Activated CD8-positive, alpha-beta memory T cell treated with anti-CD3 and anti-CD28 coated beads for 36 hours (primary cell): ENCODE results near the gene KDM1A. TPM values are rescaled to one million over a fixed set of nuclear protein-coding genes. Genes with fewer than 3 reads are reported as not detected.

ENCODE experiments used
- CTCF ChIA-PET: fragments of 350-600 bp; sonication (Branson Sonifier 250); formaldehyde crosslinking; loops from one replicate; lab custom pipeline; 2021; ENCODE audit warnings: antibody characterized with exemption; lab: Charles Lee
- POLR2A ChIA-PET: fragments of 350-600 bp; sonication (Branson Sonifier 250); formaldehyde crosslinking; loops from one replicate; lab custom pipeline; 2021; ENCODE audit warnings: antibody characterized with exemption; lab: Charles Lee
- total RNA-seq, 2 experiments: library from RNA; stranded (reverse); gene quantifications; one replicate each; pipeline ENCODE4 v1.2.3, GENCODE V29; 2021

KDM1A gene
- total RNA-seq, 2 experiments from 2014 or later: 69.6 TPM

DNA sequence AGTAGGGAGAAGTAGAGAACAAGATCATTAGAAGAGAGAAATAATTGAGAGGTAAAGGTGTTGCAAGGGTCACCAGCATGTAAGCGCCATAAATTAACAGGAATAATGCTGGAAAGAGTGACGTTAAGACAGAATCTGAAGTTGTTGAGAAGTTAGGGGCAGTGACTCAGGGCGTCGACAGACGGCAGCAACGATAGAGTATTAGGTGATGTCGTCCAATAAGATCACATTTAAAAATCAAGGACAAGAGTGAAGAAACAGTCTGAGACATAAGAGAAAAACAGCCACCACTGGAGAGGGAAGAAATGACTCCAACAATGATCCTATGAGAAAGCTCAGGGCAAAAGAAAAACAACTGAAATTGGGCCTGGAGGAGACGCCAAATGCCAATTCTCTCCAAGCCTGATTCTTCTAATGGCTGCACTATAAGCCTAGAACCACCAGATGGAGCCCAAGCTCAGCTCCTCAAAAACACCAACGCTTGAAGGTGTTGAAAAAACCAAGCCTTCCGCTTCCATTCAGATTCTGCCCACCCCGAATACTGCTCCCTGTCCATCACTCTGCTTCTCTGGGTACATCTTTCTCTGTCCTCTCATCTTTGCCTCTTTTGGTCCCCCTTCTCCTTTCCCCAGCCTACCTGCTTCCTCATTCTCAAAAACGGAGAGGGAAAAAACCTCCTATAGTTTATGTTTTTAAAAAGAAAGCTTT lies 79.3 kb downstream of the KDM1A start:
- CTCF ChIA-PET: interaction anchor here (0.6 to 14.4 kb wide), 14 partner anchors 10 to 249 kb away, joined by 3 to 219 read pairs (median 4); no protein-coding TSS in a partner anchor
- POLR2A ChIA-PET: interaction anchor here (2.4 kb wide), 1 partner anchor 85 kb away, joined by 6 read pairs; no protein-coding TSS in a partner anchor

DNA sequence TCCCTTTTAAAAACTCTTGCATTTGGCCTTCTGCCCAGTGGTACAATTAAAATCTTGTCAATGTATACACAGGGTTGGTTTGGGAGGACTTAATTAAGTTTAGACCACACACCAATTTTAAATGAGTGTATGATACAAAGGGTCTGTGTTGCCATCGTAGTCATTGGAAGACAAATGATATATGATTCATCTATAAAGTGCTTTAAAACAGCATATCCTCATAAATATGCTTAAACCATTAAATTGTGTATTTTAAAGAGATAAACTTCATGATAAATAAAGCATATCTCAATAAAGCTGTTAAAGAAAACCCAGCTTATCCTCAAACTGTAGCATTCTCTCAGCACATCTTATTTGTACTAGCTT lies 79.9 kb downstream of the KDM1A start:
- ChIA-PET POLR2A (interaction anchor here (2.4 kb wide), 1 partner anchor 84 kb away, joined by 6 read pairs; no protein-coding TSS in a partner anchor), CTCF (interaction anchor here (0.6 to 14.4 kb wide), 11 partner anchors 9 to 248 kb away, joined by 3 to 219 read pairs (median 5); no protein-coding TSS in a partner anchor)

DNA sequence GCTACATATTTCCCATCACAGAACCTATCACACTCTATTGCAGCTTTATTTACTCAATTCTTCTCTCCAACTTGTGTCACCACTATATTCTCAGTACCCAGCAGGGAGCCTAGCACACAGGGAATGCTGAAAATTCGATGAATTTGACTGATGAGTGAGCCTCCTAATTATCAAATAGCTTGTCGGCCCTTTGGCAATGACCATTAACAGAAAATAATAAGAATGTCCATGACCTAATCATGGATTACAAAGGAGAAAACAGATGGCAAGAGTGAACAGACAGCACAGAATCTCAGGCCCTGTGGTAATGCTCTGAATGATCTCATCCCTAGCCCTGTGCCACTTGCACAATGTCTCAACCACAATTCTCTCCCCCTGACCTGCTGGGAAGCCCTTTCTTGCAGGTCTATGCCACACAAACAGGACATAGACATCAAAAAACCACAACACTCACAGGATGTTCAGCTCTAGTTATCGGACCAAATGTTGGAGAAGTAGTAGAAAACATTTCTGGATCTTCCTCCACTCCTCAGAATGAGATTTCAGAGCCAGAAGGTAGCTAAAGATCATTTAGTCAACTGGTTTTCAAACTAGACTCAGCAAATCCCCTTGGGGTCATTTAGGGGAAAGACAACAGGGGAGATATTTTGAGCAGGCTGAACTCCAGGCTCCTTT lies 80.9 kb downstream of the KDM1A start:
- ChIA-PET POLR2A (interaction anchor here (0.6 to 2.4 kb wide), 3 partner anchors 10 to 83 kb away, joined by 4 to 8 read pairs (median 6); no protein-coding TSS in a partner anchor), CTCF (interaction anchor here (1.0 to 14.4 kb wide), 5 partner anchors 9 to 125 kb away, joined by 3 to 219 read pairs (median 5); no protein-coding TSS in a partner anchor)

DNA sequence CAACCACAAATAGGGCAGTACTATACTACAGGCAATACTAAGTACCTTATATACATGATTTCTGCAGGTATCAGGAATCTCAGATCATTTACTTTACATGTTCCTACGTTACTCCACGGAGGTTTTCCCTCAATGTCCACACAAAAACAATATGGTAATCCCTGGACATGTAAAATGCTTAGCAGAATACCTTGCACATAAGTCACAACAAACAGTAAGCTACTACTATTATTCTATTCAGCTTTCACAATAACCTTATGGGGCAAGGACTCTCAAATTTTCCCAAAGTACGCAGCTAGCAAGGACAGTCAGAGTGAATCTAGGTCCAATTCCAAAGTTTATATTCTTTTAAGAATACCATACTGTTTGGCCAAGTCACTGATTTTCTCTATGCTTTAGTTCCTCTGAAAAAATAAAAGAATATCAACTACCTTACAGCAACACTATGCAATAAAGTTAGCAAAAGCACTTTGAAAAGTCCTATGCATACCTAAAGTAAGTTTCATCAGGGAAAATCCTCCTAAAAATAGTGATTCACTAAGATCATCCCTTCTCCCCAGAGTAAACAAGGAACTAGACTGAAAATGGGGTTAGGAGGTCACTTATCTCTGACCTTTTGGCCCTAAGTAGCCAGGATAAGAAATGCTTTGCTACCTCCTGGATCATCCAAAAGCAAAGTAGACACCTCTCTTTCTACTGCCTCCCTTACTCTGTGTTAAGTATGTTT lies 82.0 kb downstream of the KDM1A start:
- ChIA-PET CTCF (interaction anchor here (1.1 to 14.4 kb wide), 3 partner anchors 7 to 81 kb away, joined by 3 to 219 read pairs (median 5); no protein-coding TSS in a partner anchor), POLR2A (interaction anchor here (0.7 to 2.4 kb wide), 2 partner anchors 9 to 82 kb away, joined by 6 to 8 read pairs; no protein-coding TSS in a partner anchor)

DNA sequence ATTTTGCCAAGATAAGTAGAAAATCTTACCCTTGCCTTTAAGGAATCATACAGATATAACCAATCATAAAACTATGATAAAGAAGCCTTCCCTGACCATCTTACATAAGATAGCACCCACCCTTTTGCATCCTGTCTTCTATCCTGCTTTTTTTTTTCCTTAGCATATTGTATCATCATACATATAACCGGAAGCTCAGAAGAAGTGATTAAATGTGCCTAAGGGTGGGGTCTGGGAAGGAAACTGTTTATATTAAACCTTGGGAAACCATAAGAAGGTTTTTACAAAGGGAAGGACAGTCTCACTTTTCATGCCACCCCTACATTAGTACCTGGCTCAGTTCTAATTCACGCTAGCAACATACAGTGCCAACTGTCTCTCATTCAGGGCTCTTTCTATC lies 82.6 kb downstream of the KDM1A start:
- POLR2A ChIA-PET: interaction anchor here (0.6 to 1.4 kb wide), 2 partner anchors 67 to 242 kb away, joined by 3 to 4 read pairs; partner anchors contain the start of genes HNRNPR and LUZP1
- CTCF ChIA-PET: interaction anchor here (14.4 kb wide), 1 partner anchor 81 kb away, joined by 219 read pairs; no protein-coding TSS in a partner anchor

DNA sequence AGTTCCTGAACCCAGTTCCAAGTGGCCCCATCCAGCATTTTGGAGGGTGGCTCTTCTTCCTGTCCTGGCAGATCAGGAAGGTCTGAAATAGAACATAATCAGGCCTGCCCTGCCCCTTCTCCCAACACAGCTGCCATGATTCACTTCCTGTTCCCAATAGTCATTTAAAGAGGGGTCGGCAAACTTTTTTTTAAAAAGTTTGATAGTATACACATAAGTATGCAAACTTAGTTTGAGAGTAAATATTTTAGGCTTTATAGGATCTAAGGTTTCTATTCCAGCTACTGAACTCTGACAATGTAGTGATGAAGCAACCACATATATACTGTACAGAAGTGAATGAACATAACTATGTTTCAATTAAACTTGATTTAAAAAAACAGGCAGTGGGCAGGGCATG lies 83.0 kb downstream of the KDM1A start:
- ChIA-PET POLR2A (interaction anchor here (0.6 to 1.4 kb wide), 4 partner anchors 10 to 242 kb away, joined by 3 to 5 read pairs (median 4); partner anchors contain the start of genes HNRNPR and LUZP1), CTCF (interaction anchor here (14.4 kb wide), 1 partner anchor 80 kb away, joined by 219 read pairs; no protein-coding TSS in a partner anchor)

DNA sequence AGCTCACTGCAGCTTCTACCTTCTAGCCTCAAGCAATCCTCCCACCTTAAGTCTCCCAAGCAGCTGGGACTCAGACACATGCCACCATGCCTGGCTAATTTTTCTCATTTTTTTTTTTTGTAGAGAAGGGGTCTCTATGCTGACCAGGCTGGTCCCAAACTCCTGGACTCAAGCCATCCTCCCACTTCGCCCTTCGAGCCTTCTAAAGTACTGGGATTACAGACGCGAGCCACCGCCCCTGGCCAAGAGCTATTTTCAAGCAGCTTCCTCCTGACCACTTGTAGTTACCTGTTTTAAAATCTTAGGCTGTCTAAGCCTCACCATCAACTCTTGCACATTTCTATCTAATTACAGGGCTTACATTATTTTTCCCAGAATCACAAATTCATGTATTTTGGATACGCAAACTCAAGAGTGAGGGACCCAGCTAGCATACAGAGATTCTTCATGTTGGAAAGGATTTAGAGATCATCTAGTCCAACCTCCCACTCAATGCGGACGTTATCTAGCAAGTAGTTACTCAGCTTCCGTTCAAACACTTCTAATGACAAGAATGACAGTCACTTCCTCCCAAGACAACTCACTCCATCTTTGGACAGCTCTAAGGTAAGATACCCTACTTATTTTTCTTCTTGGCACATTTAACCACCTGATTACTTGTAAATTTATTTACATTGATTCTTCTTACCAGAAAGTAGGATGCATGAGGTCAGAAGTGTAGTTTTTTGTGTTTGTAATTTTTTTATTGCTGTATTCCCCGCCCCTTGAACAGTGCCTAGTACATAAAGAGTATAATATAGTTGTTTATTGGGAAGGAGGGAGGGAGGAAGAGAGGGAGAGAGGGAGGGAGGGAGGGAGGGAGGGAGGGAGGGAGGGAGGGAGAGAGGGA lies 84.0 kb downstream of the KDM1A start:
- POLR2A ChIA-PET: interaction anchor here (1.2 to 1.4 kb wide), 3 partner anchors 9 to 241 kb away, joined by 3 to 5 read pairs (median 4); partner anchors contain the start of gene HNRNPR
- CTCF ChIA-PET: interaction anchor here (0.9 to 14.4 kb wide), 2 partner anchors 16 to 79 kb away, joined by 4 to 219 read pairs; no protein-coding TSS in a partner anchor

DNA sequence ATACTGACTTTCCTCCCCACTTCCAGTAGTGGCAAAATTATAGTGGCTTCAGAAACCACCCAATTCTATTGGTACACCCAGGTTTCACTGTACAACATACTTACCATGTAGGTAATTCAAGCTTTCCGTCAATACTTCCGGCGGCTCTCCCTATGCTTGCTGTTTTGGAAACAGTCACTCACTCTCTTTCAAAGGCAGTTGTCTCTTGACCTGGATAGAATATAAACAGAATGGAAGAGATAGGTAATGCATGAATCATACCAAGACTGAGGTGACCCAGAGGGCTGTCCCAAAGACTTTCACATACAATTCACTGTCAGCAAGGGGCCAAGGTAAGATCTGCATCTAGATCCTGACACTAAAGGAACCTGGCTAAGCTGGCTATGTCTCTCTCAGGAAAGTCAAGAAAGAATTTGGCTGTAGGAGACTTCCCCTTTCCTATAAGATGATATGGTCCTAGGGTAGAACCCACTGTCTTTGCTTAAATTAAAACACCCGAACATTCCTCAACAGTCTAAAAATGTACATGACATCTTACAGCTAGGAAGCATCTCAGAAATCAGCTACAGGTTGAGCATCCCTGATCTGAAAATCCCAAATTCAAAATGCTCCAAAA lies 89.8 kb downstream of the KDM1A start:
- ChIA-PET CTCF (interaction anchor here (0.5 to 3.0 kb wide), 5 partner anchors 9 to 81 kb away, joined by 3 to 15 read pairs (median 3); no protein-coding TSS in a partner anchor), POLR2A (no interaction called here)

DNA sequence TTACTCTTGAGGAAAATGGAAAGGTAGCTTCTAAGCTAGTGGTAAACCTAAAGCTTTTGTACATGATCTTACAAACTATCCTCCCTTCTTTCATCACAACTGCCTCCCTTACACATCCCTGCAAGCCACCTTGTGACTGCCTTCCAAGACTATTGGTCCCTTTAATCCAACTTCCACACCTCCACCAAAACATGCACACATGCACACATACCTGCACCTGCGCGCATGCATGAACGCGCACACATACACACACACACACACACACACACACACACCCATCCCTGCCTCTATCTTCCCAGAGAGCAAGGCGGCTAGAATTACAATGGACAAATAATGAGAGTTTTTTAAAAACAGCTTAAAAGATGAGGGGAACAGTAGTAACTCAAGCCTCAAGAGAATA lies 91.1 kb downstream of the KDM1A start:
- POLR2A ChIA-PET: interaction anchor here (0.8 to 1.4 kb wide), 2 partner anchors 10 to 57 kb away, joined by 5 to 8 read pairs; no protein-coding TSS in a partner anchor
- CTCF ChIA-PET: interaction anchor here (0.7 to 3.0 kb wide), 5 partner anchors 9 to 73 kb away, joined by 3 to 15 read pairs (median 5); no protein-coding TSS in a partner anchor

DNA sequence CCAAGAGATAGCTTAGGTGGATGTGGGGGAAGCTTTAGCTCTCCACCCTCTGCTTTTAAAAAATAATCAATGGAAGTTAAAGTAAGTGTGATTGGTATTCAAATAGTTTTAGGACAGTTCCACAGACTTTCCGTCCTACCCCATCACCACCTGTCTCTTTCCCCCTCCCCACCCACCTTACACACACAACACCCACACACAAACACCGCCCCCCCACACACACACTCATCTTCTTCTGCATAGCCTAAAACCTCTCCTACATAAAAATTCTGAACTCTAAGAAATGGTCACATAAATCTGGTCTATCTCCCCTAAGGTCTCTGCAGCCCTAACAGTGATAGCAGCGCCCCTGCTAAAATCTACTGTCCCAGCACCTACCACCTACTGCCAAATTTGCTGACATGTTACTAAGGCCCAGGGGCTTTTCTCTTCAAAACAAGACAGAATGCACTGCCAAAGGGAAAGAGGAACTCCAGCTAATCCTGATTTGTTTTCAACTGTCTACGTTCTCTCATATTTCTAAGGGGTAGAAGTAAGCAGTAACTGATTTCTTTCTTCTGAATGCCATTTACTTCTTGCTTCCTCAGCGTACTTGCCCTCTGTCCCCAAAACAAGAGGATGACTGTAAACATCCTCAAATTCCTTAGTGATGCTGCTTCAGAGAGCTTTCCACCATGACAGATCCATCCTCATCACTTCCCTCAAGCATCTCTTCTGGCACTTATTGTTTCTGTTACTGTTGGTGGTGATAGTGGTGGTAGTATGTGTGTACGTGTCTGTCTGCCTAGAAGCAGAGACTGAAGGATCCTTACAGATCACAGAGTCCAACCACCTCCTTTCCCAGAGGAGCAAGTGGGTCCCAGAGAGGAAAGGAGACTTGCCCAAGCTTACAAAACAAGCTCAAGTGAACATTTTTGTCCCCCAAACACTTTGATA lies 92.6 kb downstream of the KDM1A start:
- POLR2A ChIA-PET: interaction anchor here (0.5 to 1.4 kb wide), 5 partner anchors 9 to 372 kb away, joined by 3 to 5 read pairs (median 4); partner anchors contain the start of gene ASAP3
- CTCF ChIA-PET: interaction anchor here (0.7 to 3.0 kb wide), 3 partner anchors 21 to 72 kb away, joined by 3 to 15 read pairs (median 3); no protein-coding TSS in a partner anchor

DNA sequence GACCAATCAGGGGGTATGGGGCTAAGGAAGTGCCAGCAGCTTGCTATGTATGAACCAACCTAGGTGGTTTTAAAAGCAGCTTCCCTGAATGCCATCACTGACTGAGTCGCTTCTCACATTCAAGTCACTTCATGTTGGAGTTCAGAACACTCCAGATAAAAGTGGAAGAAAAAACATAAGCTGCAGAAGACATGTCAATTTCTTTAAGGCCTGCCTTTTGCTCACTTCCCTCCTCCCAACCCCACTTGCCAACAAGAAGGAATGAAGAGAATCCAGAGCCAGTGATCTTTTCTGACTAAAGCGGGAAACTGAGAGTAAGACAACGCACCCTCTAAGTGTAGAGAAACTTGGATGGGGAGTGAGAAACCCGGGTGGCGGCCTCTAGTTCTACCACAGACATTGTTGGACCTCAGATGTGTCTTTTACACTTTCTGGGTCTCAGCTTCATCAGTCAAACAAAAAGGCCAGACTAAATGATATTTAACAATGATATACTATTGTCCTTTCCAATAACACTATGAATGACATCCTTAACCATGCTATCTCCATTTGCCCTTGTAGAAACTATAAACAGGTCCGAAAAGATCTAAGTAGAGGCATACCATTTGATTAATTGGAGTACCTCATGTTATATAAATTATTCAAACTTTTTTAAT lies 95.3 kb downstream of the KDM1A start:
- ChIA-PET POLR2A (no interaction called here), CTCF (interaction anchor here (1.1 to 1.6 kb wide), 3 partner anchors 16 to 69 kb away, joined by 3 to 4 read pairs (median 3); no protein-coding TSS in a partner anchor)

DNA sequence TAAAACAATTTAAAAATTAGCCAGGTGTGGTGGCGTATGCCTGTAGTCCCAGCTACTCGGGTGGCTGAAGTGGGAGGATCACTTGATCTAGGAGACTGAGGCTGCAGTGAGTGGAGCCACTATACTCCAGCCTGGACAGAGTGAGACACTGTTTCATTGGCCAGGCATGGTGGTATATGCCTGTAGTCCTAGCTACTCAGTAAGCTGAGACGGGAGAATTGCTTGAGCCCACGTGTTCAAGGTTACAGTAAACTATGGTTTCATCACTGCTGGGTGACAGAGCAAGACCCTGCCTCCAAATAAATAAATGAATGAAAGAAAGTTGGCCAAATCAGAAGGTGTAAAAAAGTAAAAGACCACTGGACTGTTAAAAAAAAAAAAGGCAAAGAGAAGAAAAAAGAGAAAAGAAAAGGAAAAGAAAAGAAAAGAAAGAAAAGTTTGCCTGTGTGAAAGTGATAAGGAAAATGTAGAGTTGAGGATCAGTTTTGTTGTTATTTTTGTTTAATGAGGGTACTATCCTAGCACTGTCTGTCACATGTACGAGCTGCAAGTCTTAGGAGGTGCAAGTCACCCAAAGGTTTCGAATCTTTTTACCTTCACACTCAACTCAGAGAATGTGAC lies 97.1 kb downstream of the KDM1A start:
- ChIA-PET POLR2A (no interaction called here), CTCF (interaction anchor here (1.0 to 1.6 kb wide), 2 partner anchors 16 to 68 kb away, joined by 3 read pairs; no protein-coding TSS in a partner anchor)

DNA sequence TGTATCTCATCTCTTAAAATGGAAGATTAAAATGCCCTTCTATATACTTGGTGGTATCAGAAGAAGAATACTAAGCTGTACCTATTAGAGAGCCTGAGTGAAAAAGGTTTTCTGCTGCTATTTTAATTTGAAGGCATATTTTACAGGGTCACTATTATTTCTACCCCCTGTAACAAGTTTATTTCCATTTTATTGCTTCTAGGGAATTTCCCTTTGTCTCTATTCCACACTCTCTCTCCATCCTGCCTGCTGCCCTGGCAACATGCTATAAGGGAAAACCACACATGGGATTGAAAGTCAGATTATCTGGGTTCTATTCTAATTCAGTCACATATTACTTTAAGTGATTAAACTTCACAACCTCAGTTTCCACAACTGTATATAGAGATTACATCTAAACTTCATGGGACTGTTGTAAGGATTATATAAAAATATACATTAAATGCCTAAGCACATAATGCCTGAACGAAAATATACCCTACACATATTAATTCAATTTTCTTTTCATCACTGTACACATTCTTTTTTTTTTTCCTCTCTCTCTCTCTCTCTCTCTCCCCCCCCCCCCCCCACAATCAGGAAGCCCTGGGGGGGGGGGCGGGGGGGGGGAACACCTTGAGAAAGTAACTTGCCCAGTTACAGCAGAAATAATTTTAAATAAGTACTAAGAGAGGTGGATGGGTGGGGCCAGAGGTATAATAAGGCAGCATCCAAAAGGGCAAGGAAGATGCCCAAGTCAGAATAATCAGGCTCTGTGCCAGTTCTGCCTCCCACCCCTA lies 97.8 kb downstream of the KDM1A start:
- POLR2A ChIA-PET: no interaction called here
- CTCF ChIA-PET: interaction anchor here (0.6 to 1.0 kb wide), 2 partner anchors 48 to 67 kb away, joined by 3 to 4 read pairs; no protein-coding TSS in a partner anchor

DNA sequence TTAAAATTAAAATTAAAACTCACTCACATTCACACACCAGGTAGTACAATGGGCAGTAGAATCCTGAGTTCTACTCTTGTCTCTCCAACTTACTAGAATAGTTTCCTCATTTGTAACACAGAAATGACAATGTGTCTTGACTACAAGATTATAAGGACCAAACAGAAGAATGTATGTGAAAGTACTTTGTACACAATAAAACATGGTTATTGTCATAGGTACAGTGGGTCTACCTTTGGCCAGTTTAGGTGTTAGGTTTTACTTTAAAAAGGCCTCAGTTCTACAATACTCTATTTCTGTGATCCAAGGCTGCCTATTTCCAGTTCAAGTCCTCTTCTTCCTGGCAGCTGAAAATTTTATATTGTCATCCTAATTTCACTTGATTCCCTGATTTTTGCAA lies 99.1 kb downstream of the KDM1A start:
- ChIA-PET CTCF (interaction anchor here (0.7 to 1.4 kb wide), 3 partner anchors 20 to 66 kb away, joined by 3 to 6 read pairs (median 5); no protein-coding TSS in a partner anchor), POLR2A (interaction anchor here (0.6 kb wide), 3 partner anchors 12 to 49 kb away, joined by 3 to 4 read pairs (median 4); no protein-coding TSS in a partner anchor)
